Osteocyte (in vitro differentiated cells): ENCODE data around the gene MYZAP. TPM values are rescaled to one million over a fixed set of nuclear protein-coding genes. Genes with fewer than 3 reads are reported as not detected.

ENCODE experiments used
- DNase-seq: peaks from one replicate; pipeline ENCODE4 v3.0.0; 2021; ENCODE audit warnings: mixed read lengths; ENCODE audit not compliant: unreplicated experiment; ENCODE audit errors: extremely low spot score
- H3K27ac Mint-ChIP-seq: one replicate; pipeline ENCODE4 v1.8.0; 2021; ENCODE audit warnings: mild to moderate bottlenecking, mixed read lengths; ENCODE audit not compliant: unreplicated experiment
- H3K27me3 Mint-ChIP-seq: one replicate; pipeline ENCODE4 v1.8.0; 2021; ENCODE audit warnings: mixed read lengths; ENCODE audit not compliant: unreplicated experiment
- H3K36me3 Mint-ChIP-seq: one replicate; pipeline ENCODE4 v1.8.0; 2021; ENCODE audit warnings: mixed read lengths; ENCODE audit not compliant: unreplicated experiment
- H3K4me1 Mint-ChIP-seq: one replicate; pipeline ENCODE4 v1.8.0; 2021; ENCODE audit warnings: mixed read lengths; ENCODE audit not compliant: unreplicated experiment
- H3K4me3 Mint-ChIP-seq: one replicate; pipeline ENCODE4 v1.8.0; 2021; ENCODE audit warnings: mild to moderate bottlenecking, moderate library complexity, mixed read lengths; ENCODE audit not compliant: unreplicated experiment
- H3K9me3 Mint-ChIP-seq: one replicate; pipeline ENCODE4 v1.8.0; 2021; ENCODE audit warnings: mixed read lengths; ENCODE audit not compliant: unreplicated experiment
- CTCF ChIP-seq: fragments of 200-600 bp; sonication (generic); IDR thresholded peaks from 2 replicates; pipeline ENCODE4 v1.5.0; 2021; ENCODE audit warnings: antibody characterized with exemption, mild to moderate bottlenecking, moderate library complexity
- total RNA-seq: library from RNA; stranded (reverse); gene quantifications from 2 replicates; pipeline ENCODE4 v1.2.1, GENCODE V29; 2021

Gene MYZAP
- total RNA-seq, 1 donor from 2014 or later = 1.4 TPM

- Mint-ChIP-seq H3K36me3 (no peaks in the 10 kb centered on the region), H3K27me3 (peaks cover 34% of the 10 kb centered on the region), H3K4me3 (no peak overlapping the region), H3K4me1 (peaks cover 3% of the 10 kb centered on the region), H3K27ac (no peak overlapping the region), H3K9me3 (no peaks in the 10 kb centered on the region)
- no peak for DNase-seq
- no peak for TF ChIP-seq CTCF
These were observed 35.2 kb downstream of the MYZAP start for GRCh38 chr15:57626713-57627440.

GRCh38 chr15:57631386-57632110 is 39.8 kb downstream of the MYZAP start:
- Mint-ChIP-seq H3K27ac (no peak overlapping the region), H3K36me3 (no peaks in the 10 kb centered on the region), H3K27me3 (peaks cover 16% of the 10 kb centered on the region), H3K9me3 (no peaks in the 10 kb centered on the region), H3K4me3 (no peak overlapping the region), H3K4me1 (peaks cover 3% of the 10 kb centered on the region)
- DNase-seq = no peak
- TF ChIP-seq CTCF = no peak

GRCh38 chr15:57634290-57634689 is 42.6 kb downstream of the MYZAP start:
- peaks cover 5% of the 10 kb centered on the region for H3K4me1 Mint-ChIP-seq
- no peak overlapping the region for H3K4me3 Mint-ChIP-seq
- DNase-seq = no peak
- H3K9me3 Mint-ChIP-seq = no peaks in the 10 kb centered on the region
- H3K27ac Mint-ChIP-seq = no peak overlapping the region
- H3K27me3 Mint-ChIP-seq = peaks cover 12% of the 10 kb centered on the region
- H3K36me3 Mint-ChIP-seq = no peaks in the 10 kb centered on the region
- no peak for TF ChIP-seq CTCF

GRCh38 chr15:57635300-57635909 is 43.7 kb downstream of the MYZAP start:
- Mint-ChIP-seq H3K4me3 (no peak overlapping the region), H3K27ac (no peak overlapping the region), H3K4me1 (peaks cover 5% of the 10 kb centered on the region), H3K27me3 (peaks cover 12% of the 10 kb centered on the region), H3K9me3 (no peaks in the 10 kb centered on the region), H3K36me3 (no peaks in the 10 kb centered on the region)
- DNase-seq = no peak
- no peak for TF ChIP-seq CTCF

GRCh38 chr15:57637846-57638245 is 46.1 kb downstream of the MYZAP start:
- peaks cover 5% of the 10 kb centered on the region for H3K4me1 Mint-ChIP-seq
- no peaks in the 10 kb centered on the region for H3K9me3 Mint-ChIP-seq
- no peak overlapping the region for H3K4me3 Mint-ChIP-seq
- H3K27me3 Mint-ChIP-seq = peaks cover 20% of the 10 kb centered on the region
- no peak for DNase-seq
- no peak for TF ChIP-seq CTCF
- H3K27ac Mint-ChIP-seq = no peak overlapping the region
- no peaks in the 10 kb centered on the region for H3K36me3 Mint-ChIP-seq
